GM04504 (cell line): ENCODE data around the gene SUGCT.

Source experiments
- DNase-seq: peaks from one replicate; pipeline ENCODE4 v3.0.0-alpha.2; 2012; ENCODE audit warnings: low read depth

Gene SUGCT

DNA sequence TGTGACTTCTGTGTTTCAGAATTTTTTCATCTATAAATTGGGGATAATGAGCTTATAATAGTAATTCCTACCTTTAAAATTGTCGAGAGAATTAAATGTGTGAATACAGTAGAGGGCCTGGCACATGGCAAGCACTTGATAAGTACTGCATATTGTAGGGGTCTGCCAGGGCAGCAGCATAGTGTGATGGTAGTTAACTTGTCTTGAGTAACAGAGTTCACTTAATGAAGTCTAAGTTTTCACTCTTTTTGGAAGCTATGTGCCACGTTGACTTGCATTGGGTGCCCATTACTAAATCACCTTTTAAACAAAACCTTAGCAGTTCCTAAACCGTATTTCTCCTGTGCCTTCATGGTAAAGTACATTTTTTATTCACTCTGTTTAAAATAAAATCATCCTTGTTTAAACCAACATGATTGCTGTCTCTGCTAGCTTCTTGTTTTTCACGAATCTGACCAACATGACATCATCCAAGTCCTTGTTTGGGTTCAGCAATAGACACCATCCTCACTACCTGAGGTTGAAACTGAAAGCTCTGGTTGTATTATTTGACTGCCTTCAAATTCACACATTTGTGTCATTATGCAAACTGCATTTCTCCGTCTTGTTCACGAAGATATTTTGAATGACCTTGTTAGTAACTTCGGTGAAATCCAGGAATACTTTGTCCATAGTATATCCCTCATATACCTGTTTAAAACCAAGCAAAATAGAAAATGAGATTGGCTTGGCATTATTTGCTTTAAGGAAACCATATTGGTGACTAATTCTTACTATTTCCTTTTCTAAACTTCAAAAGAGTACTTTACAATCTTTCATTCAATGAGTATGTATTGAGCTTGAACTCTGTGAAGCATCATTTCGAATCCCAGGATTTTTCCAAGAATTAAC is 340.2 kb downstream of the SUGCT start:
- DNase-seq: no peak

DNA sequence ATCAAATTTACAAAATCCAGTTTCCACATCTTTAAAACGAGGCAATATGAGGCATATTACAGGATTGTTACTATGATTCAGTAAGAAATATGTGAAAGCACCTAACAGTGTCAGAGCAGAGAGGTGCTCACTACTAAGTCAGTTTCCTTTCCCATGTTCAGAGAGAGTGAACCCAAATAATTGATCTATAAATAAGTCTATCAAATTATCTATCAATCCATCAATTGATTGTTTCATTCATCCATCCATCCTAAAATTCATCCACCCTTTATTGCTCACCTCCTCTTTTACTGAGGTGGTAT is 340.8 kb downstream of the SUGCT start:
- no peak for DNase-seq

DNA sequence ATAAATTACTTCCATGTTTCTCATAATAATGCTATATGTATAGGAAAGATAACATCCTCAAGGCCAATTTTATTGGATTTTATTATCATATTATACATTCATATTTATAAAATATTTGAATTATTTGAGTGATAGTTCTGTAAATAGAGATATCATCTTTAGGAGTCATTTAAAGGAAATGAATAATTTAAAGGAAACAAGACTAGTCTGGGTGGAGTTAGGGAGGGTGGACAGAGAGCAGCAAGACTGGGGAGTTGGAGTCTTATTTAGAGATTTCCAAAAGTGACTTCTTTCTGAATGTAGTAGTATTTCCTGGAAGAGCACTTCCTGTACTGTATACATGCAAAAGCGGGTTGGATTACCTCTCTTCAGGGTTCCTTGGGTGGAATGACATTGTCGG is 342.3 kb downstream of the SUGCT start:
- DNase-seq: no peak

GRCh38 chr7:40482845-40483244 is 348.0 kb downstream of the SUGCT start:
- DNase-seq: no peak

- DNase-seq: no peak
Measured at GRCh38 chr7:40483630-40484029, 348.8 kb downstream of the SUGCT start.

GRCh38 chr7:40489844-40490602 is 355.2 kb downstream of the SUGCT start:
- DNase-seq: no peak

- DNase-seq: no peak
Measured at GRCh38 chr7:40490603-40490924, 355.8 kb downstream of the SUGCT start.

GRCh38 chr7:40492946-40493345 is 358.1 kb downstream of the SUGCT start:
- no peak for DNase-seq

- peak; percentile 26 for DNase-seq
Measured at GRCh38 chr7:40493609-40494051, 358.8 kb downstream of the SUGCT start.

DNA sequence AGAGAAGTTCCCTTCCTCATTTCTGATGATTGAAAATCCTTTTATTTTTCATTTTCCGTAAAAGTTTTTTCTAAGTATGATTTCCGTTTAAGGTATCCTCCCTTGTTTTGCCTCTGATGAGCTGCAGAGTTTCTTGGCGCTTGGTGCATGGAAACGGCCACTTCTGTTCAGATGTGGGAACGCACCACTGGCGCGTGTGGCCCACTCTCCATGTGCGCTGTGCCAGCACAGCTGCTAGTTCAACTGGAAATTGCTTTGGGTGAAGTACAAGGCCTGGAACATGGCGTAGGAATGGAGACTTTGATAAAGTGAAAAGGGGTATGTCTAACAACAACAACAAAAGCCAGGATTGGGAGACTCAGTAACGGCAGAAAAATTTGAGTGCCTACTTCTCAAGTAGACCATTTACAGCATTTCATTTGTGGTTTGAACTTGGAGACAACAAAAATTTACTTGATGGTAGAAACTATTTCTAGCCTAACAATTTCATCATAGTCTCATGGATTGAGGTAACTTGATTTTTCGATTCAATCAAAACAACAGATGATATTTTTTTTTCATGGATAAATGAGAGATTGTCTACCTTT is 364.2 kb downstream of the SUGCT start:
- no peak for DNase-seq

GRCh38 chr7:40499718-40500117 is 364.9 kb downstream of the SUGCT start:
- DNase-seq: no peak

- DNase-seq: no peak
Measured at GRCh38 chr7:40500219-40500618, 365.4 kb downstream of the SUGCT start.

DNA sequence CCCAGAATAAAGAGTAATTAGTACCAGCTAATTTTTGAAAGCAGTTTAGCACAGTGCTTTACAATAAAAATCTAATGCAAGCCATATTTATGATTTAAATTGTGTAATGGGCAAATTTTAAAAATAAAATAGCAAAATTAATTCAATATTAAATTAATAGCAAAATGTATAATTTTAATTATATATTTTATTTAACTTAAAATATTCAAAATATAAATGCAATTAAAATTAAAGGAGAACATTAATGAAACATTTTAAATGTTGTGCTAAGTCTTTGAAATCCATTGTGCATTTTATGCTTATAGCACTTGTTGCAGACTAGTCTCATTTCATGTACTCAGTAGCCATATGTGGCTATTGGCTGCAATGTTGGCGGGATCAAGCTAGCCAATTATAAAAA is 367.6 kb downstream of the SUGCT start:
- no peak for DNase-seq

DNA sequence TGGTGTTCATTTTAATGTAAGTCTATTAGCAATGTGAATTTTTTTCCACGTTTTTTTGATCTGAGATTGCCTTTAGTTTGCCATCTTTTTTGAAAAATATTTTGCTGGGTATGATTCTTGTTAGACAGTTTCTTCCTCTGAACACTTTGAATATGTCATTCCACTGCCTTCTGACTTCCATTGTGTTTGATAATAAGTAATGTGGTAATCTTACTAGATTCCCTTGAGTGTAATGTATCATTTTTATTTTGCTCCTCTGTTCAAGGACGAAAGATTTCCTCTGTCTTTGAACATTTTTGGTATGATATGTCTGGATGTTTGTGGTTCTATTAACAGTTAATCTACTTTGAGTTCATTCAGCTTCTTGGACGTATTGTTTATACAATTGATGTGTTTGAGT is 371.4 kb downstream of the SUGCT start:
- no peak for DNase-seq

GRCh38 chr7:40507166-40507565 is 372.4 kb downstream of the SUGCT start:
- no peak for DNase-seq

DNA sequence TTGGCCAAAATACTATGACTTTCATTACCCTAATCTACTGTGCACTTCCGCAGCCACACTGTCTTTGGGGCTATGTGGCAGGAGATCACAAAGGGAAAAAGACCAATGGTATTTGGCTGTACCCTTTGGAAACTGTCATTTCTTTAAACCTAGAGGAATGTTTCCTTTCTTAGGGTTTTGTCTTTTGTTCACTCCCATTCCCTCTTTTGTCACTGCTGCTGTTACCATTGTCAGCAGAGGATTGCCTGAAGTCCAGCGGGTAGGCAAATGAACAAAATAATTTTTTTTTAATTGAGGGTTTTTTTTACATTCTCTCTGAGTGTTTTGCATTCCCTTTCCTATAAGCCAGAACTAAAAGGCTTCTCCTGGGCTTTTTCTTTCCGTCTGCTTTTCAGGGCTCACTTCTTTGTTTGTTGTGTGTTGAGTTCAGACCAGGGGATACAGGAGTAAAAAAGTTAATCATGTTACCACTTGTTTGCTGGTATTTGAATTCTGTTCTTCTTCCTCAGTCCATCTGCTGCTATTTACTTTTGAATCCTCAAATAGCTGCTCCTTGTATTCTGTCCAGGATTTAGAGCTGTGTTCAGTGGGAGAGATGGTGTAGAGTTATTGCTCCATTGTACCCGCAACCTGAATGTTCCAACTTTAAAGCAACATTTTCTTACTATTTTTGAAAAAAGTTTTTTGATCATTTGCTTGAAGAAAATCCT is 374.6 kb downstream of the SUGCT start:
- no peak for DNase-seq

- DNase-seq: no peak
Measured at GRCh38 chr7:40516376-40516775, 381.6 kb downstream of the SUGCT start.

DNA sequence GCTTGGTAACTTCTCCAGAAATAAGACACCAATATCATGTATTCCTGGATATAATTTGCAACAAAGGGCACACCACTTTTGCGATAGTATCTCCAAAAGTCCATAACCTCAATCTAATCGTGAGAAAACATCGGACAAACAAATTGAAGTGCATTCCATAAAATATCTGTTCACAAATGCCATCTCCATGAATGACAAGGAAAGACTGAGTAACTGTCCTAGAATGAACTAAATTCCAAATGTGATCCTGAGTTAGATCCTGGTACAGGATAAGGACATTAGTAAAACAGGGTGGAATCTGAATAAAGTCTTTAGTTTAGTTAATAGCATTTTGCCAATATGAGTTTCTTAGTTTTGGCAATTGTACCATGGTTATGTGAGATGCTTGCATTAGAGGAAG is 384.2 kb downstream of the SUGCT start:
- no peak for DNase-seq

GRCh38 chr7:40520986-40521738 is 386.4 kb downstream of the SUGCT start:
- DNase-seq: no peak

DNA sequence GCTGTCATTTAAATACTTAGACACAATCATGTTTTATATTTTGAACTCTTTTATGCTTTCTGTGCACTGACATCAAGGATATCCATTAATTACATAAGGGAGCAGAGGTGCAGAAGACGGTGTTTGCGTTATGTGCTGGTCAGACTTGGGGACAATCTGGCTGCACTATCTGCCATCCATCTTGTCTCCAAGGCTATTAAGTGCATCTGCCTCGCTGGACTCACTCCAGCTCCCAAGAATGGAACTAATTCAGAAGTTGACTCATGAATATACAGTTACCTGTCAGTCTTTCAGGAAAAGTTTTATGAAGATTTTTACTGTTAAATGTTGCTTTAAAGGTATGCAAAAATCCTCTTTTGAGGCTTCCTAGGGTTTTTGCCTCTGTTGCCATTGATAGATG is 391.0 kb downstream of the SUGCT start:
- no peak for DNase-seq

DNA sequence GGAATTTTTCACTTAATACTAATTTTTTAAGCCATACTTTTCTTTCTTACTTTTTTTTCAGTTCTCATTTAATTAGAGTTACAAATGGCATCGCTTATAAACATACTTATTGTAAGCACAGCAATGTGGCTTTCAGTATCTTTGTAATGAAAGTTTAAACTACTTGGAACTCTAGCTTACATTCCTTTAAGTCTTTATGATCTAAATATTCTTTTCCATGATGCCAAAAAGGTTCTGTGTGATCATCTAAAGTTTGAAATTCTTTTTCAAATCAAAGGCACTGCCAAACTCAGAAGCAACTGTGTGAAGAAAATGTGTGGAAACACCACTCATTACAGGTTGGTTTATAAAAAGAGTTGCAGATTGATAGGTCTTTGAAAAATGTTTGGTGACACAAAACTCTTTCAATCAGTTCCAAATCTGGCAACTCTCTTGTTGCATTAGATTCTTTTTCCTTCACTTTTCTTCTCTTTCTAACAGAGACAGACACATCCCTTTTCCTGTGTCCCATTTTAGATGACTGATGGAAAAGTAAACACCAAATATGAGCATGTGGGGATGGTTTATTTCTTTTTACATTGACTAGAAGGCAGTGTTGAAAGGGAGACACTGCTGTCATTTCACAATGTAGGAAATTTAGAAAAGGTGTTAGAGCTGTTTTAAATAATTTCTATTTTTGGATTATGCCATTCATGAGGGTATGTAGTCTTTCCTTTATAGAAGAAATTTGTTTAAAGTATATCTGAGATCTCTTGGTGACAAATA is 392.3 kb downstream of the SUGCT start:
- no peak for DNase-seq
